Spinal cord (tissue), 10 donors: ENCODE measurements around the gene PDZRN3. TPM values are rescaled to one million over a fixed set of nuclear protein-coding genes. Genes with fewer than 3 reads are reported as not detected.
A peak's percentile ranks its signal among the peaks of the same experiment; 100 is the strongest.

ENCODE experiments used
- DNase-seq, 6 donors: peaks; one replicate each; pipeline versions ENCODE4 v3.0.0 to v3.0.0-alpha.2; 2013 to 2015; ENCODE audit warnings: low spot score in 6 of 6, low read depth in 4 of 6
- H3K27ac ChIP-seq: one replicate; pipeline ENCODE4 v1.5.1; 2013; ENCODE audit warnings: low read depth, low read length, control low read depth
- H3K27me3 ChIP-seq: one replicate; pipeline ENCODE4 v1.6.1; 2013; ENCODE audit warnings: low read length; ENCODE audit not compliant: control insufficient read depth, insufficient read depth
- H3K36me3 ChIP-seq: one replicate; pipeline ENCODE4 v1.6.1; 2013; ENCODE audit warnings: low read length; ENCODE audit not compliant: control insufficient read depth, insufficient read depth
- H3K4me1 ChIP-seq: one replicate; pipeline ENCODE4 v1.6.1; 2013; ENCODE audit warnings: low read length; ENCODE audit not compliant: control insufficient read depth, insufficient read depth
- H3K4me3 ChIP-seq: one replicate; pipeline ENCODE4 v1.5.1; 2013; ENCODE audit warnings: low read depth, low read length, control low read depth
- H3K9me3 ChIP-seq: one replicate; pipeline ENCODE4 v1.6.1; 2013; ENCODE audit warnings: low read length; ENCODE audit not compliant: control insufficient read depth, insufficient read depth
- WGBS: methylation state at CpG from one replicate; pipeline ENCODE4 v1.1.5; 2013; ENCODE audit warnings: missing lambda C conversion rate; ENCODE audit not compliant: insufficient coverage; 5-methylcytosine and 5-hydroxymethylcytosine counted together
- polyA plus RNA-seq, 2 donors: library from polyadenylated mRNA; unstranded; fragments of 120-200 nt; gene quantifications; one replicate each; pipeline ENCODE4 v1.2.1, GENCODE V29; 2013; ENCODE audit not compliant: insufficient read length in 2 of 2
- total RNA-seq, 2 donors: library from RNA; depleted of rRNA in 1 of 2; stranded (reverse); fragments of 120-200 nt in 1 of 2; fragments of >200 nt in 1 of 2; gene quantifications; one replicate each; pipeline versions ENCODE4 v1.2.3 to v1.2.4, GENCODE V29; 2013 to 2014
- donor health status: healthy.

The PDZRN3 gene
- total and polyA plus RNA-seq, 4 donors, result 21.8 to 83.6 (median 30.2) TPM

DNA sequence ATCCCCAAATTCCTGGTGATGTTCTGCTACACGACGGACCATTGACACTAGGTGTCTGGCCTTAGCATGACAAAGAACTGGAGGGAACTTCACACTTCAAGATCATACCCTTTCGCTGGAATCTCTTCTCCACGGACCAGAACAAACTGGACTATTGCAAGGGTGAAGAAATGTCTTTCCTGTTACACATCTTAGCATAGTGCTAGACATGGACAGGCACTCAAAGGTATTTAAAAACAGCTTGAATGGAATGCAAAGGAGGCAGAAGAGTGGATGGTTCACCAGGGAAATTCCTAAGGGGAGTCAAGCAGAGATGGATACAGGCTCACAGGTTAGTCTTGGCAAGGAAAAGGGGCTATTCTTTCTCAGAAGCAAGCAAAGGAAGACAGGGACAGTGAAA is 33.5 kb upstream of the PDZRN3 start:
- no peaks in the 10 kb centered on the region for H3K36me3 ChIP-seq
- no peaks in the 10 kb centered on the region for H3K4me1 ChIP-seq
- H3K27ac ChIP-seq, result no peak overlapping the region
- WGBS, result 60% methylated on average over 2 of the region's 4 CpGs
- H3K9me3 ChIP-seq, result no peaks in the 10 kb centered on the region
- H3K4me3 ChIP-seq, result no peak overlapping the region
- H3K27me3 ChIP-seq, result no peaks in the 10 kb centered on the region
- DNase-seq, result no peak

DNA sequence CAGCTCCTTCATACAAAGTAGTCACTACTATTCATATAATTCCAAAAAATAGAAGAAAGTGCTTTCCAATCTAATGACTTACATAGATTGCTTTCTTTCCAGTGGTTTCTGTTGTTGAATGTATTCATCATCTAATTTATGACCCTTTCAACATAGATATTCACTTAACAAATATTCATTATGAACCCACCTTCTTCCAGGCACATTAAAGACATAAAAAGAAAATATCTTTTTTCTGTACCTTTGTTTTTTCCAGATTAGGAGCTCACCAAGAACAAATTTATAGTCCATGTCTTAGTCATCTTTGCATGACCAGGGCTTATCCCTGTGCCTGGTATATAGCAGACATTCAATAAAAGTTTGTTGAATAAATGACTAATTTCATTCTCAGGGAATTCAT is 32.4 kb upstream of the PDZRN3 start:
- no peaks in the 10 kb centered on the region for H3K36me3 ChIP-seq
- no peaks in the 10 kb centered on the region for H3K27me3 ChIP-seq
- no peak overlapping the region for H3K4me3 ChIP-seq
- no peak overlapping the region for H3K27ac ChIP-seq
- no peak for DNase-seq
- no peaks in the 10 kb centered on the region for H3K9me3 ChIP-seq
- H3K4me1 ChIP-seq, result no peaks in the 10 kb centered on the region

DNA sequence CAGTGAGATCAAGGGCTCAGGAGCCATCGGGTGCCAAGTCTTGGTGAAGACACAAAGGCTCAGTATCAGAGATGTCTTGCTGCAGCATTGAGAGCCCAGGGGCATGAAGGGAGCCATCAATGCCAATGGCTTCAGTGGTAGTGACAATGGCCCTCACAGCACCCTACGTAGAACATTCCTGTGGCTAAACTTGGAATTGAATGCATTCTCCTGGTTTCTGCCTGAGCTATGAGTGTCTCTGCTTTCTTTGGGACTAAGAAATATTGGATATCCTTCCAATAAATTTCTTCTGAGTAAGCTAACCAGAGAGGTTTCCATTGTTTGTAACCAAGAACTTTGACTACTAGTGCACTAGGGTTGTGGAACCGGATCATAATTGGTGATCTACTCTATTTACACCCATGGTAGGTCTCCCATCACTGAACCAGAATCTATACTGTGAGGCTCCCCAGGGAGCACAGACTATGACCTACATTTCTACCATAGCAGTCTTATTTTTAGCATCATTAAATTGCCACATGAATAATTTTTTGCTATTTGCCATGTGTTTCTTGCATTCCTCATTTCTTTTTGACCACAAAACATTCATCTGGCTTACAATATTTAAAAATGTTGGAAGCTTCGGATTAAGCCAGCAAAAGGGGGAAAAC is 31.6 kb upstream of the PDZRN3 start:
- Histone ChIP-seq H3K36me3 (no peaks in the 10 kb centered on the region), H3K9me3 (no peaks in the 10 kb centered on the region), H3K4me3 (no peak overlapping the region), H3K4me1 (no peaks in the 10 kb centered on the region), H3K27ac (no peak overlapping the region), H3K27me3 (no peaks in the 10 kb centered on the region)
- 95% methylated on average over 3 of the region's 4 CpGs for WGBS
- DNase-seq, result no peak

DNA sequence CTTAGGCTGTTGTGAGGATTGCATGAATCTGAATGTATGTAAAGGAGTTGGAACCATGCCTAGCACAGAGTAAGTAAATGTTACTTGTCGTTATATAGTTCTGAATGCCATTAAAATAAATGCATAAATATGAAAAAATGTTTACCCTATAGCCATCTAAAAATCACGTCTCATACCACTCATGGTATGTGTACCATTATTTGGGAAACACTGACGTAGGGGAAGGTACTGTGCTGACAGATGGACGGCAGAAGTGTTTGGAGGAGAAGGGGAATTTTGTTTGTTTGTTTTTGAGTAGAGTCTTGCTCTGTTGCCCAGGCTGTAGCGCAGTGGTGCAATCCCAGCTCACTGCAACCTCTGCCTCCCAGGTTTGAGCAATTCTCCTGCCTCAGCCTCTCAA is 30.5 kb upstream of the PDZRN3 start:
- Histone ChIP-seq H3K9me3 (no peaks in the 10 kb centered on the region), H3K27ac (no peak overlapping the region), H3K4me3 (no peak overlapping the region), H3K4me1 (no peaks in the 10 kb centered on the region), H3K27me3 (no peaks in the 10 kb centered on the region), H3K36me3 (no peaks in the 10 kb centered on the region)
- 100% methylated on average over 1 of the region's 5 CpGs for WGBS
- DNase-seq, result no peak

DNA sequence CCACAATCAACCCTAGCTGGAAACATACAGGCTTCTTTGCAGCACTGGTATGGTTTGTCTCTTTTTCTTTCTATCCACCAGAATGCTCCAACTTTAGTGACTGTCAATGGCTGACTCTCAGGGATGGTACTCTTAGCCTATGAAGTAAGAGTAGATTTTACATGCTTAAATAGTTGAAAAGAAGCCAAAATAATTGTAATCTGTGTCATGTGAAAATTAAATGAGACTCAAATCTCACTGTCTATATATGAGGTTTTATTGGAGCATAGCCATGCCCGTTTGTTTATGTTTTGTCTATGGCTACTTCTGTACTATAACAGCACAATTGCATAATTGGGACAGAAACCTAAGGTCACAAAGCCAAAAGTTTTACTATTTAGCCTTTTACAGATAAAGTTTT is 29.1 kb upstream of the PDZRN3 start:
- no peak overlapping the region for H3K27ac ChIP-seq
- no peak overlapping the region for H3K4me3 ChIP-seq
- H3K27me3 ChIP-seq, result no peaks in the 10 kb centered on the region
- no peaks in the 10 kb centered on the region for H3K9me3 ChIP-seq
- no peaks in the 10 kb centered on the region for H3K4me1 ChIP-seq
- H3K36me3 ChIP-seq, result no peaks in the 10 kb centered on the region
- no peak for DNase-seq
- no CpG with 5 or more reads among the region's 1 CpG for WGBS

DNA sequence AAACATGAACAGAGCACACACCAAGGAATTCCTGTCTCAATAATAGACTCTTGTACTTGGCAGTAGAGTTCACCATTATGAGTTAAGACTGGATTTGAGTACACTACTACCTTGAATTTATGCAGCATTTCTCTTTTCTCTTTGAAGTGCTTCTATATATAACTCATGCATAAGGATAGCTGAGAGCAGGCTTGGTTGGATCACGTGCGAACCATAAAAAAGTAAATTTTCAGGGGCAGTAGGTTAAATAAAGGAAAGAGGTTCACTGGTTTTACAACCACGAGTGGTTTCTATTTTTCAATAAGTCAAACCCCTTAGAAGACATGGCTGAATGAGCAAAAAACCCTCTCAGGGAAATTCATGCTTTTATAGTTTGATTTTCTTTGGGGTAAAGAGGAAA is 28.6 kb upstream of the PDZRN3 start:
- no peaks in the 10 kb centered on the region for H3K36me3 ChIP-seq
- no CpG with 5 or more reads among the region's 3 CpGs for WGBS
- DNase-seq, result no peak
- H3K4me1 ChIP-seq, result no peaks in the 10 kb centered on the region
- H3K9me3 ChIP-seq, result no peaks in the 10 kb centered on the region
- no peaks in the 10 kb centered on the region for H3K27me3 ChIP-seq
- H3K4me3 ChIP-seq, result no peak overlapping the region
- H3K27ac ChIP-seq, result no peak overlapping the region

DNA sequence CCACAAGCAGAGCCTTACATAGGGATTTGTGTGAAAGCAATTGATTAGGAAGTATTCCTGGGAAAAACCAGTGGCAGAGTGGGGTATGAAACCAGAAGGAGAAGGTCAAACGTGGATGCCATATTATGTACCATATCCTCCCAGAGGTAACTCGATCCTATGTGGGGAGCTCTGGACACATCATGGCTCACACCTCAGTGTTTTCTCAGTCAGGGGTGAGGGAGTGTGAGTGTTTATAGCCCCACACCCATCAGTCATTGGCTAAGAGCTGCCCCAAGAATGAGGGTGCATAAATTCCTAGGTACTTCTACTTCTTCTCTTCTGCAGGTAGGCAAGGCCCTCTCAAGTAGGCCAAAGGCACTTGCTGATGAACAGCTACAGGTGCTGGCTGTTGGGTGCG is 28.2 kb upstream of the PDZRN3 start:
- H3K9me3 ChIP-seq, result no peaks in the 10 kb centered on the region
- H3K36me3 ChIP-seq, result no peaks in the 10 kb centered on the region
- no peaks in the 10 kb centered on the region for H3K27me3 ChIP-seq
- H3K4me1 ChIP-seq, result no peaks in the 10 kb centered on the region
- no peak overlapping the region for H3K27ac ChIP-seq
- no peak overlapping the region for H3K4me3 ChIP-seq
- DNase-seq, result no peak
- WGBS, result no CpG with 5 or more reads among the region's 3 CpGs

DNA sequence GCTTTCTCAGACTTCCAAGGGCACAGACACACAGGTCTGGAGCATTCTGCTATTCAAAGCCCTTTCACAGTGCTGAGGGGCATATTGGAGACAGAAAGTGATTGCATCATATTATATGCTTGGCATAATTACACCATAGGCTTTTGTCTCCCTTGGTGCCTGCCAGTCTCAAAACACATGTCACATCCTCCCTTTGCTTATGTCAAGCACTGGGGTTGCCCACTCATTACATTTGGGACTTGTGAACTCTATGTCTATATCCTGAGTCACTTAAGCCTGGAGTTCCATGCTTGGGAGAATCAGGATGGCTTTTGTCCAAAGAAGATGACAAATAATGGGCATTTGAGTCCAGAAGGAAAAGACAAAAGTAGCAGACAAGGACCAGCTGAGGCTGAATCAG is 12.3 kb upstream of the PDZRN3 start:
- Histone ChIP-seq H3K4me1 (no peaks in the 10 kb centered on the region), H3K9me3 (no peaks in the 10 kb centered on the region), H3K27ac (peak overlapping the region; percentile 26), H3K4me3 (no peak overlapping the region), H3K27me3 (no peaks in the 10 kb centered on the region), H3K36me3 (no peaks in the 10 kb centered on the region)
- no peak for DNase-seq

DNA sequence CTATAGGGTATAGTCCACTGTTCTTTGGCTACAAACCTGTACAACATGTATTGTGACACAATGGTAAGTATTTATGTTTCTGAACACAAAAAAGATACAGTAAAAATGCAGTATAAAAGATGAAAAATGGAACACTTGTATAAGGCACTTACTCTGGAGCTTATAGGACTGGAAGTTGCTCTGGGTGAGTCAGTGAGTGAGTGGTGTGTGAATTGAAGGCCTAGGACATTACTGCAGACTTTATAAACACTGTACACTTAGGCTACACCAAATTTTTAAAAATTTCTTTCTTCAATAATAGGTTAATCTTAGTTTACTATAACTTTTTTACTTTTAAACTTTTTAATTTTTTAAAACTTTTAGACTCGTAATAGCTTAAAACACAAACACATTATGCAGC is 10.5 kb upstream of the PDZRN3 start:
- no peak for DNase-seq
- Histone ChIP-seq H3K36me3 (no peaks in the 10 kb centered on the region), H3K4me1 (no peaks in the 10 kb centered on the region), H3K9me3 (no peaks in the 10 kb centered on the region), H3K4me3 (no peak overlapping the region), H3K27ac (no peak overlapping the region), H3K27me3 (no peaks in the 10 kb centered on the region)
- WGBS, result no CpG with 5 or more reads among the region's 1 CpG

DNA sequence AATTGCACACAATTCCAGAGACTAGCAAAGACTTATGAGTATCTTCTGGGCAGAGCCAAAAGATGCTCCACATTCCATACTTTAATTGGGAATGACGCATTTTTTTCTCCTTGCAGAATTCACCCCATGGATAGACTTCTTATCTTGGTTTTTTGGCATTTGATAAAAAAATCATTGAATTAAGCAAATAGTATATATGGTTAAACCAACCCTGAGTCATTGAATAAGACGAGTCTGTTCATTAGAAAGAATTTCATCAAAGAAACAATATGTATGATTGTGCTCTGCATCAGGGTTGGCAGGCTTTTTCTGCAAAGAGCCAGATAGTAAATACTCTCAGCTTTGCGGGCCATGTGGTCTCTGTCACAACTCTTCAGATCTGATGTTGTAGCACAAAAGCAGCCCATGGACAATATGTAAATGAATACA is 9.2 kb upstream of the PDZRN3 start:
- no peaks in the 10 kb centered on the region for H3K9me3 ChIP-seq
- no peaks in the 10 kb centered on the region for H3K36me3 ChIP-seq
- H3K27ac ChIP-seq, result no peak overlapping the region
- DNase-seq, result no peak
- no peaks in the 10 kb centered on the region for H3K27me3 ChIP-seq
- 100% methylated on average over 1 of the region's 3 CpGs for WGBS
- no peaks in the 10 kb centered on the region for H3K4me1 ChIP-seq
- H3K4me3 ChIP-seq, result no peak overlapping the region
